ENCODE results near the gene MED28.
A peak's percentile ranks its signal among the peaks of the same experiment; 100 is the strongest.
"Not testable (repeated sequence)": the region's sequence is repeated elsewhere in the genome, so short reads cannot be mapped to it uniquely, and the experiment has no call there.

MED28 gene

GRCh38 chr4:17614416-17615299 is at the start of gene MED28:
TSS of gene MED28 (plus strand) at chr4:17614641. CDS start at chr4:17614655, 14 bp downstream.
- DNase-seq: peak; percentile 57

GRCh38 chr4:17565846-17566245 is 48.6 kb upstream of the MED28 start:
- no peak for DNase-seq

GRCh38 chr4:17567271-17567670 is 47.2 kb upstream of the MED28 start:
- no peak for DNase-seq

- no peak for DNase-seq
Measured at GRCh38 chr4:17574206-17574605, 40.2 kb upstream of the MED28 start.

- DNase-seq: not testable (repeated sequence)
Measured at GRCh38 chr4:17575177-17575576, 39.3 kb upstream of the MED28 start.

- DNase-seq: peak; percentile 75
Measured at GRCh38 chr4:17576932-17577664, 37.3 kb upstream of the MED28 start, which contains the start of gene LAP3. TSS of gene LAP3 (plus strand) at chr4:17577198. CDS start at chr4:17577466, 268 bp downstream.

- DNase-seq: no peak
Measured at GRCh38 chr4:17577665-17578481, 36.6 kb upstream of the MED28 start.

GRCh38 chr4:17578482-17578891 is 36.0 kb upstream of the MED28 start:
- no peak for DNase-seq

- DNase-seq: no peak
Measured at GRCh38 chr4:17580969-17581368, 33.5 kb upstream of the MED28 start.

GRCh38 chr4:17583276-17583675 is 31.2 kb upstream of the MED28 start:
- DNase-seq: no peak

GRCh38 chr4:17583941-17584340 is 30.5 kb upstream of the MED28 start:
- no peak for DNase-seq

- DNase-seq: no peak
Measured at GRCh38 chr4:17584521-17585213, 29.8 kb upstream of the MED28 start.

GRCh38 chr4:17587094-17587822 is 27.2 kb upstream of the MED28 start:
- no peak for DNase-seq

GRCh38 chr4:17589355-17589754 is 25.1 kb upstream of the MED28 start:
- no peak for DNase-seq

- DNase-seq: no peak
Measured at GRCh38 chr4:17595471-17596005, 18.9 kb upstream of the MED28 start.

GRCh38 chr4:17597517-17597916 is 16.9 kb upstream of the MED28 start:
- DNase-seq: no peak

GRCh38 chr4:17599826-17600225 is 14.6 kb upstream of the MED28 start:
- DNase-seq: no peak

GRCh38 chr4:17605236-17605635 is 9.2 kb upstream of the MED28 start:
- no peak for DNase-seq

GRCh38 chr4:17613761-17614415 is 553 bp upstream of the MED28 start:
- DNase-seq: no peak

GRCh38 chr4:17616283-17616682 is 1.8 kb downstream of the MED28 start:
- no peak for DNase-seq

- no peak for DNase-seq
Measured at GRCh38 chr4:17618926-17619325, 4.5 kb downstream of the MED28 start.

Measured in NCI-H524 treated with DMSO at 0.1 percent for 48 hours (cell line).